HG03457 (cell line): ENCODE data around the gene TSSK6.

Source experiments
- ATAC-seq: cut with Tn5 transposase; IDR thresholded peaks from one replicate; pipeline ENCODE4 v1.9.1; 2021; ENCODE audit warnings: moderate number of reproducible peaks; ENCODE audit not compliant: unreplicated experiment

TSSK6 gene

DNA sequence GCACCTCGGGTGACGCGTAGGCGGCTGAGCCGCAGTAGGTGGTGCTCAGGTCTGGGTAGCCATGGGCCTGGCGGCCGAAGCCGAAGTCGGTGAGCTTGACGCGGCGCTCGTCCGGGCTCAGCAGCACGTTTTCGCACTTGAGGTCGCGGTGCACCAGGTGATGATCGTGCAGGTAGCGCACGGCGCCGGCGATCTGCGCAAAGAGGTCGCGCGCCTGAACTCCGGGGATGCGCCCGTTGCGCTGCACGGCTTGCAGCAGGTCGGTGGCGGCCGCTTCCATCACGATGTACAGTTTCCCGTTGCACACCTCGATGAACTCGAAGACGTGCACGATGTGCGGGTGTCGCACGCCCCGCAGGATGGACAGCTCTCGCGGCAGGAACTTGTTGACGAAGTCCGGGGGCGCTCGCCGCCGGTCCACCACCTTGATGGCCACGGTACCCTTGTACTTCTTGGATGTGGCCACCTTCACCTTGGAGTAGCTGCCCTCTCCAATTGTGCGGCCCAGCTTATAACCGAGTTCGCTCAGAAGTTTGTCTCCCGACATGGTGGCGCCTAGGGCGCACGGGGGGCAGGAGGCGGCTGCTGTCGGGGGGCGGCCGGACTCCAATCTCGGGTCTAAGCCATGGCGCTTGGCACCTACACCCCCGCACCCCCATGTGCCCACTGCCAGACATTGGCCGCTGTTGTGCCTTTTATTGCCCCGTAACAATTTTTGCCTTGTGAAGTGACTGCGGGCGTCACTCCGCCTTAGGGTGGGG lies at the start of gene TSSK6:
Gene TSSK6, minus strand, starts transcription at position 668 of the 761 bp plus-strand sequence. Its CDS starts 121 bp downstream, at position 547.
- no peak for ATAC-seq

GRCh38 chr19:19563348-19563848 lies 48.0 kb upstream of the TSSK6 start:
- no peak for ATAC-seq

DNA sequence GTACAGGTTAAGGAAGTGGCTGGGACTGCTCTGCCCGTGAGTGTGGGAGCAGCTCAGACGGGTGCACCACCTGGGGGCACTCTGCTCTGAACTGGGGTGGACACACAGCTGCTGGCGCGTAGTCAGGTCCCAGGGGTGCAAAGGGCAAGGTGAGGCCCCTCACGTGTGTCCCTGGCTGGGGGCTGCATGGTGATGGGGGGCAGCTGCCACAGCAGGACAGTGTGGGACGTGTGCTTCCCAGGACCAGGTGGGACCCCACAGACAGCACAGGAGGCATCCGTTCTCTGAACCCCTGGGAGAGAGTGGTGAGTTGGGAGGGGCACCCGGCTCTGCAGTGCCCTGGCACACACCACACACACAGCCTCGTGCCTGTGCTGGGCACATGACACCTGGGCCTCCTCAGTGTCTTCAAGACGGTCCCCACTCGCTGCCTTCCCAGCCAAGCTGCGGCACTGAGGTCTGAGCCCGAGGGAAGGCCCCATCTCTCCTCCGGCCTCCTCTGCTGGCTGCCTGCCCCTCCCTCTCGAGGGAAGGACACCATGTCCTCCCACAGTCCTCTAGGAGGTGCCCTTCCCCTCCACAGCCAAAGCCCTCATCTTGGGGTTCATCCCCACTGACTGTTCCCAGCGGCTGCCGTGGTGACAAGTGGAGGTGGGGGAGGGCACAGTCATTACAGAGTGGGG lies 47.5 kb upstream of the TSSK6 start:
- ATAC-seq, result no peak

GRCh38 chr19:19561946-19562664 lies 46.8 kb upstream of the TSSK6 start:
- ATAC-seq, result no peak

DNA sequence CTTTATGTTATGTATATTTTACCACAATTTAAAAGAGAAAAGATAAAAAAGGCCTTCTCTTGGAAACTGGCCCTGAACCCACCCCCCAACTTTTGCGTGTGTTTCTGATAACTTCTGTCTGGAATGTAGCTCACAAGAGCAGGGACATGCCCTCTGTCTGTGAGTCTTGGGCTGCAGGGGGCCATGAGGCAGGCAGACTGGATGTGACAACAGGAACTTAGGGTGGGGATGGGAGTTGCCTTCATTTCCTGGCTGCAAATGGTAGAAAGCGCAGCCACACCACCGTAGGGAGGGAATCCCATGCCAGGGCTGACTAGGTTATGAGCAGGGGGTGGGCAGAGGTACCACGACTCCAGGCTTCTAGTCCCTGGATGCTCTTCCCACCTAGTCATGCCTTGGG lies 44.6 kb upstream of the TSSK6 start:
- ATAC-seq, result no peak

GRCh38 chr19:19558636-19559035 lies 43.3 kb upstream of the TSSK6 start:
- ATAC-seq, result no peak

DNA sequence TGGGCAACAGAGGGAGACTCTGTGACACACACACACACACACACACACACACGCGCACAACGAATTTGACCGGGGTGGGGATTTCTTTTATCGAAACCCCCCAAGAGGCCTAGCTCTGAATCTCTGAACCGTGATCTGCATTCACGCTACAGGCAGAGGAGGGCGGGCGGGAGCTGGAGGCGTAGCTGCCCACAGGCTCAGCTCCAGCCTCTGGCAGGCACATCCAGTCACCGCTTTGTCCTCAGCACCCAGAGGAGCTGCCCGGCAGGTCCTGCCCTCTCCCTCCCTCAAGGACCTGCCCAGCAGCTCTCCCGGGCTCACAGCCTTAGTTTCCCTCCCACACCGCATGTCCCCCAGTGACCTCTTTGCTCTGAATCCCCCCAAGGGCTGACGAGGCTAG lies 42.7 kb upstream of the TSSK6 start:
- no peak for ATAC-seq

DNA sequence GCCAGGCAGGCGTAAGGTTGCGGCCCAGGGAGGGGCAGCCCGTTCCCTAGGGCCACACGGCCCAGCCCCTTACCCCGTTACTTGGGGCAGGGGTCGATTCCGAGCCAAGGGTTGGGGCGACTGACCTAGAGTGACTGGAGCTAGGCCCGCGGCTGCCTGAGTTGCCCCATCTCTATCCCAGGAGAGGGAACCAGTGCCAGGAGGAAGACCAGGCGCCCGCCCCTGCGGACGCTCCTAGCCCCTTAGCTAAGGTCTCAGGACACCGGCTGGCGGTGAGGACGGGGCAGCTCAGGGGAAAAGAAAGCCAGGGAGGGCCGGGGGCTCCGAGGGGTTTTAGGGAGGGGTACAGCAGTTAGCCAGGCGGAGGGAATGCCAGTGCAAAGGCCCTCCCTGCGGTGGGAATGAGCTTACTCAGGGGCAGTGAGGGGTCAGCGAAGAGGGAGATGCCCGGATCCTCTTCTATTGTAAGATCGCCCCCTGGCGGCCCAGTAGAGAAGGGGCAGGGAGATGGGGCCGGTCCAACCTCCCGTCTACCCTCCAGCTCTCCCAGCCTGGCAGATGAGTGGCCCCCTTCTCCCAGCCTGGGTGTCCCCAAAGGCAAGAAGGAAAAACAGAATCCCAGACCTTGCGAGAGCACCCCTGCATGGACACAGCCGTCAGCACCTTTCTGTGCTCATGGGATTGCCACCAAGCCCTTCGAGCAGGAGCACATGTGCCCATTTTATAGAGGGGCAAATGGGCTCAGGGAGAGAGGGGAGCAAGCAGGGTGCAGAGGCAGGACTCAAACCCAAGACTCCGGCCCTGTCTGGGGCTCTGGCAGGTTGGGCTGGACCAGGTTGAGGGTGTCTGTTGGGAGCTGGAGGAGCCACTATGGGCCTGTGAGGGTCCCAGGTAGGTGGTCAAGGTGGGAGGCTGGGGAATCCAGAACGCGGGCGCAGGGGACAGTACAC lies 39.0 kb upstream of the TSSK6 start:
- no peak for ATAC-seq

DNA sequence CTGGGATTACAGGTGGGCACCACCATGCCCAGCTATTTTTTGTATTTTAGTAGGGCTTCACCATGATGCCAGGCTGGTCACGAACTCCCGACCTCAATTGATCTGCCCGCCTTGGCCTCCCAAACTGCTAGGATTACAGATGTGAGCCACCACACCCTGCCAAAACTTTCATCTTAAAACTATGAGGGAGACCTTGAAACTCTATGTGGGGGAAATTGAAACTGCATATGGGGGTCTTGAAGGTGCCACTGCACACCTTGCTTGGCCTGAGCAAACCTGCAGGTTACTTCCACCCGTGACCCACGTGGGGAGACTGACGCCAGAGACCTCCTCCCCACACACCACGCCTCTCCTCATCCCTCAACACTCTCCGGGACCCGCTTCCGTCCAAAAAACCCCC lies 38.3 kb upstream of the TSSK6 start:
- ATAC-seq, result no peak

DNA sequence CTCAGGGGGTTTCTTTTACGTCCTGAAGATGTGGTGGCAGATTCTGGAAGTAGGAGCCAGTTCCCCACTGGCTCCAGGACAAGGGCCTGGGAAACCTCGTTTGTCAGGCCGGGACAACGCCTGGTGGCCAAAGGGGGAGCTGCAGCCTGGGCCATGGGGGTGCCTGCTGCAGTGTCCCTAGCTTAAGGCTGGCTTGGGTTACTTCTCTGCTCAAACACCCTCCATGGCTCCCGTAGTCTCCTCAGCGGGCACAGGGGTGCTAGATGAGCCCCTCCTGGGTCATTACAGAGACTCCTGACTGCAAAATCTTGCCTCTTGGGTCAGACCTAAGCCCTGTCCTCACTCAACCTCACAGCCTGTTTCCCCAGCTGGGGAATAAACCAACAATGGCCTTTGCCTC lies 37.5 kb upstream of the TSSK6 start:
- no peak for ATAC-seq

DNA sequence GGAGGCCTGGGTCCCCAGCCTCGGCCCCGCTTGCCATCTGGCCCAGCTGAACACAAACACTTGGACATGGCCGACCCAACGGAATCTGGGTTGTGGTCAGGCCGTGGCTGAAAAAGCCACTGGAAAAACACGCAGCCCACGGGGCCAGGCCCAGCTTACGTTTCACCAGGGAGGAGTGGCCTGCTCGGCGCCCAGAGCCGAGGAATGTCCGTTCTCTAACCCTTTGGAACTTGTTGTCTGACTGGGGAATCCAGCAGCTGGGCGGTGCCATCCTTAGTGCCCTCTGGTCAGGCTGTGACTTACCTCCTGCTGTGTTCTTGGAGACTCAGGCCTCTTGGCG lies 36.5 kb upstream of the TSSK6 start:
- ATAC-seq, result no peak

DNA sequence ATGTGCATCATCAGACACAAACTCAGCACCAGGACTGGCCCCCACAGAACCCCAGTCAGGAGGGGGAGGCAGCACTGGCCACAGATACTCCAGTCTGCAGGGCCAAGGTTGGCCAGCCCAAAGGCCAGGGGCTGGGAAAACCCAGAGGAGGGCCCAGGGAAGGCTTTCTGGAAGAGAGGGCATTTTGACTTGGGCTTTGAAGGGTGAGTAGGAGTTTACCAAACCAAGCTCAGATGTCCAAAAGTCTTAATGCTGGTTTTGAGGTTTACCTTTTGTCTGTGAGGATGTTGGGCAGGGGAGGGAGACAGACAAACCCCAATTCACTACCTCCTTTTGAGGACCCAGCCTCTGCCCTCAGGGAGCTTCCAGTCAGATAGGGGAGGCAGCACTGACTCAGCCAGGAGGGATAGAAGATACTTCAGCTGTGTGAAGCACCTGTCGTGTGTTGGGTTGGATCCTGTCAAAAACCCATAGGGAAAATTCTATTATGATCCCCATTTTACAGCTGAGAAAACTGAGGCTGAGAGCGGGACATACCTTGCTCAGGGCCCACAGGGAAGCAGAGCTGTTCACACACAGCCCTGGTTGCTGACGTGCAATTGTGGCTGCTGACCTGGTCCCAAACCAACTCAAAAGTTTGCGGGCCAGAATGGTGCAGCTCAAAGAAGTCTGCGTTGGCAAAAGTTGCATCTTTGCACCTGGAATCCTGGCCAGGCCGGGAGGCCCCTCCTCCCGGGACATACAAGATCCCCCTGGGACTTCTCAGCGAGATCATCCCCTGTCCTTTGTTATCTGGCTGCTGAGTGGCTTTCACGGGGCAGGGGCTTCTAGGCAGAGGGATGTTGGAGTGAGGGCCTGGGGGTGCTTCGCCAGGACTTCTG lies 35.9 kb upstream of the TSSK6 start:
- no peak for ATAC-seq

GRCh38 chr19:19550485-19550929 lies 35.2 kb upstream of the TSSK6 start:
- ATAC-seq, result no peak

- ATAC-seq, result no peak
These were observed 34.6 kb upstream of the TSSK6 start for GRCh38 chr19:19549804-19550464.

DNA sequence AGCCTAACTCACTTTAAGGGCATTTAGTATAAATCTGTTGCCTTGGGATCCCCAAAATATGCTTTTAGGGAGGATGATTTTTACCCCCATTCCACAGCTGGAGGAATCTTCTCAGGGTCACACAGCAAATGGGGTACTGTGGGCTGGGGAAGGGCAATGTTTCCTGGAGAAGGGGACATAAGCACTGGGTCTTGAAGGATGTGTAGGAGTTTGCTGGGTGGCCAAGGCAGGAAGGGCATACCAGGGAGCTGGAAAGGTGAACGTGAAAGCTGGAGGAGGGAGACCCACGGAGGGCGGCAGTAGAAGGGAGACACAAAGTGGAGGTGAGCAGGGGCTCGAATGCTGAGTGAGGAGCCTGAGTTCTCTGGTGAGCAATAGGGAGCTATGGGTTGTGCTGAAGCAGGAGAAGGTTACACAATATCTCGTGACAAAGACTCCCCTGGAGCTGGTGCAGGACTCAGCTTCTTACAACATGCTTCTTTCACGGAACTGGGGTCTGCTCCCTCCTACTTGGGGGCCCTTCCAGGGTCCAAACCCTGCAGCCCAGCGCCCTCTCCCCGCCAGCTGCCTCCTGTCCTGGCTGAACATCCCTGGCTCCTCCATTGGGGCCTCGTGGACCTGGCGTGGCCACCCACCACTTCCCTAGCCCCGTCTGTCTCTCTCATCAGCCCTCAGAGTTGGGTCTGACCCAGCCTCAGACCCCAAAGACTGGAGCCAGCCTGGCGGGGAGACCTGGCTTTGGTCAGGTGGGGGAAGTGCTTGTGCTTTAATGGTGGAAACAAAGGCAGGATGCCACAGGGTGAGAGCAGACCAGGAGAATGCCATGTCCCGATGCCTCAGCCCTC lies 33.8 kb upstream of the TSSK6 start:
- ATAC-seq, result no peak

- ATAC-seq, result no peak
These were observed 32.5 kb upstream of the TSSK6 start for GRCh38 chr19:19547674-19548336.

GRCh38 chr19:19546751-19547162 lies 31.4 kb upstream of the TSSK6 start:
- no peak for ATAC-seq

DNA sequence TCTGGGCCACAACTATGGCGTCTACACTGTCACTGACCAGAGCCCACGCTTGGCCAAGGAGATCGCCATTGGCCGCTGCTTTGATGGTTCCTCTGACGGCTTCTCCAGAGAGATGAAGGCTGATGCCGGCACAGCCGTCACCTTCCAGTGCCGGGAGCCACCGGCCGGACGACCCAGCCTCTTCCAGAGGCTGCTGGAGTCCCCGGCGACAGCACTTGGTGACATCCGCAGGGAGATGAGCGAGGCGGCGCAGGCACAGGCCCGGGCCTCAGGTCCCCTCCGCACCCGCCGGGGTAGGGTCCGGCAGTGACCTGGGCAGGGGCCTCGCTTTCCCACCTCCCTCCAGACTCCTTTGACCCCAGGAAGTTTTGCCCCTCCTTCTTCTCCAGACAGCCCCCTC lies 30.4 kb upstream of the TSSK6 start:
- ATAC-seq, result no peak
